ENCODE data around the gene LIPC. TPM values are rescaled to one million over a fixed set of nuclear protein-coding genes. Genes with fewer than 3 reads are reported as not detected.

Gene LIPC
- total RNA-seq, 1 donor from 2014 or later, result not detected

DNA sequence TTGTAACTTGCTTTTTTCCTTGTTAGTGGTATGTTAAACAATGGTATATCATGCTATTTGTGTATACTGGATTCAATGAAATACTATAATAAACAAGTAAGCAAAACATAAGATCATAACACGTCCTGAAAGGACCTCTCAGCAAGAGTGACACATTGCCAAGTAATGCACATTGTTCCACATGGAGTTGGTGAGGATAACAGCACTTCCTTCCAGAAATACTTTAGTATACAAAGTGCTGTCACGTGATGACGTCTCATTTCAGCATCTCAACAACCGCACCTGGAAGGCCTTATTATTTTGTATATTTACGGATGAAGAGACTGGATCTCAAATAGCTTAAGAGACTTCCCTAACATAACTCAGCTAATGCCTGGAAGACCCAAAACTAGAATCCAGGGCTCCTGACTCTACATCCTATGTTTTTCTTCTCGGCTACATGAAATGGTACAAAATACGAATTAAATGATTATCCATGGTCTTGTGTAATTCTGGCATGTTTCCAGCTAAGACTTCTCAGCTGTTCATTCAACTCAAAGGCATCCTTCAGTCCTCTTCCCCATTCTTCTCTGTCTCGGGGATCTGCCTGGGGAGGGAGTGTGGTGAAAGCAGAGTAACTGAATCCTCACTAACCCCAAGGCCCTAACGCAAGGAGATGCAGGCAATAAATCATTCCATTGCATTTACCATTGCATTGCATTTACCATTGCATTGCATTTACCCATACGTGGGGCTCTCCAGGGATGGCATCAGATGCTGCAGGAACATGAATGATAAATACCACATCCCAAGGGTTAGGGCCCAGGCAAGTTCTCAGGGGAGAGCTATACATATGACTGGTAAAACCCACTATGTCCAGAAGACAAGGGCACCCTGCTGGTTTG lies 79.2 kb downstream of the LIPC start:
- Histone ChIP-seq H3K9me3 (no peaks in the 10 kb centered on the region), H3K36me3 (no peaks in the 10 kb centered on the region), H3K27ac (no peak overlapping the region), H3K4me3 (no peak overlapping the region), H3K4me1 (peaks cover 12% of the 10 kb centered on the region), H3K27me3 (no peaks in the 10 kb centered on the region)
- intact Hi-C loops (cut with DNase I), result no loop called here
- TF ChIP-seq POLR2A (IDR thresholded peaks at IDR 0.05) (no peak), POLR2AphosphoS5 (IDR thresholded peaks at IDR 0.05; ENCODE audit: insufficient read depth in 1 of 2, low read depth in 1 of 2) (no peak), CTCF (IDR thresholded peaks at IDR 0.05) (no peak)
- no peak for DNase-seq (ENCODE audit: extremely low spot score in 2 of 2)

GRCh38 chr15:58511599-58511987 lies 79.8 kb downstream of the LIPC start:
- Histone ChIP-seq H3K9me3 (no peaks in the 10 kb centered on the region), H3K36me3 (no peaks in the 10 kb centered on the region), H3K4me3 (no peak overlapping the region), H3K27ac (no peak overlapping the region), H3K27me3 (no peaks in the 10 kb centered on the region), H3K4me1 (peaks cover 5% of the 10 kb centered on the region)
- no peak for TF ChIP-seq CTCF (IDR thresholded peaks at IDR 0.05)
- TF ChIP-seq POLR2AphosphoS5 (IDR thresholded peaks at IDR 0.05; ENCODE audit: insufficient read depth in 1 of 2, low read depth in 1 of 2), result no peak
- TF ChIP-seq POLR2A (IDR thresholded peaks at IDR 0.05), result no peak
- intact Hi-C loops (cut with DNase I), result no loop called here
- no peak for DNase-seq (ENCODE audit: extremely low spot score in 2 of 2)

DNA sequence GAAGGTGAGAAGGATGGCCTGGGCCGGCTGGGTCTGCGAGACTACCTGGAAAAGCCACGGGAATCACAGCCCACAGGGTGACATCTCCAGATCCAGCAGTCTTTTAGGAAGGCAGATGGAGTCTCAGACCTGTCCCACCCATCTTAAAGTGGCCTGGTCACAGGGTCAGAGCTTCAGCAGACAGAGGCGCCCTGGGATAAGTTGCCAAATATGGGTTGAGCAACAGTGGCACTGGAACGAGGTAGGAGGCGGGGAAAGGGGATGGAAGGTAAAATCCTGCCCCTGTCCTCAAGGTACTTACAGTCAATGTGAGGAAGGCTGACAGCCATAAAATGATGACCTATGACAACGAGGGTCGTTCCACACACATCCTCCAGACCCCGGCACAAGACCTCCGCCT lies 80.7 kb downstream of the LIPC start:
- Histone ChIP-seq H3K9me3 (no peaks in the 10 kb centered on the region), H3K4me3 (no peak overlapping the region), H3K27ac (no peak overlapping the region), H3K27me3 (no peaks in the 10 kb centered on the region), H3K4me1 (no peaks in the 10 kb centered on the region), H3K36me3 (no peaks in the 10 kb centered on the region)
- intact Hi-C loops (cut with DNase I), result no loop called here
- no peak for TF ChIP-seq CTCF (IDR thresholded peaks at IDR 0.05)
- no peak for TF ChIP-seq POLR2A (IDR thresholded peaks at IDR 0.05)
- no peak for TF ChIP-seq POLR2AphosphoS5 (IDR thresholded peaks at IDR 0.05; ENCODE audit: insufficient read depth in 1 of 2, low read depth in 1 of 2)
- no peak for DNase-seq (ENCODE audit: extremely low spot score in 2 of 2)

DNA sequence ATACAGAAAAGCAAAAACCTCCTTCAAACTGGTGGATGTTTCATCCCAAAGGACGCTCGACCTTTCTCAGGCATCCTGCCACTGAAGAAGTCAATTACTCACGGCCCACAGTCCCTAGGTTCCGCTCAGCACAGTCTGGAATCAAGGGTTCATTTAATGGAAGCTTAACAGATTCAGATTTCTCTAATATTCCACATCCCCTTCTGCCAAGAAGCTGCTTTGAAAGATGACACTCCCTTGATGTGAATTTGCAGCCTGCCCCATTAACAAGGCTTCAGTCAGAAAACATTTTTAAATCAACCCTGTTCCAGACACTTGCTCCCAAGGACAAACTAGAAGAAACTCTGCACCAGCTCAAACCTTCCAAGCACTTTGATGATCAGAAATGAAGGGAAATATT lies 81.2 kb downstream of the LIPC start:
- H3K27ac ChIP-seq, result no peak overlapping the region
- no peaks in the 10 kb centered on the region for H3K4me1 ChIP-seq
- no peak for TF ChIP-seq POLR2AphosphoS5 (IDR thresholded peaks at IDR 0.05; ENCODE audit: insufficient read depth in 1 of 2, low read depth in 1 of 2)
- no peaks in the 10 kb centered on the region for H3K36me3 ChIP-seq
- no peak for DNase-seq (ENCODE audit: extremely low spot score in 2 of 2)
- no peaks in the 10 kb centered on the region for H3K27me3 ChIP-seq
- H3K4me3 ChIP-seq, result no peak overlapping the region
- no peaks in the 10 kb centered on the region for H3K9me3 ChIP-seq
- intact Hi-C loops (cut with DNase I), result no loop called here

DNA sequence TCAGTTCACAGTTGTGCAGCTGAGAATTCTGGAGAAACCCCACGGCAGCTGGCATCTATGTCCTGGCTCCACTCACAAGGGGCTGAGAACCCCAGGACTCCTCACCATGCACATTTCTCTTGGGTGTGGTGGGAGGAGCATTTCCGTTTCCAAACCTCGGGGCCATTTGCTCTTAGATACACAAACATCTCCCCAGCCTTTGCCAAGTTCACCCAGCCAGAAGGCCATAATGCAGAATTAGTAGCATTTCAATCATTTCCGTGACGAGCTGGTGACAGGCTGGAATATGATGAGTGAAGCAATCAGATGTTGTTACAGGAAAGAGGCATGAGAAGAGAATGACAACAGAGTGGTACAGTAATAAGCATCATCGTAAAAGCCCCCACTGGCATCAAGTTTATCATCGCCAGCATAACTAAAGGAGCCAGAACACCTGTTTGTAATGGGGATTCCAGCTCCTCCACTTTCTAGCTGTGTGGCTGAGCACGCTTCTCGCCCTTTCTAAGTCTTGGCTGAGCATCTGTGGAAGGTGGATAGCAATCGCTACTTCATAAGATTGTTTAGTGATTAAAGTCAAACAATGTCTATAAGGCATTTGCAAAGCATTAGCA lies 82.0 kb downstream of the LIPC start:
- H3K9me3 ChIP-seq, result no peaks in the 10 kb centered on the region

More for the DNA sequence above, 82.0 kb downstream of the LIPC start:
- TF ChIP-seq POLR2AphosphoS5 (IDR thresholded peaks at IDR 0.05; ENCODE audit: insufficient read depth in 1 of 2, low read depth in 1 of 2), result no peak
- no peak for TF ChIP-seq POLR2A (IDR thresholded peaks at IDR 0.05)
- TF ChIP-seq CTCF (IDR thresholded peaks at IDR 0.05), result no peak
- no peak overlapping the region for H3K27ac ChIP-seq
- no peaks in the 10 kb centered on the region for H3K36me3 ChIP-seq
- intact Hi-C loops (cut with DNase I), result no loop called here
- no peaks in the 10 kb centered on the region for H3K27me3 ChIP-seq
- H3K4me1 ChIP-seq, result no peaks in the 10 kb centered on the region
- H3K4me3 ChIP-seq, result no peak overlapping the region
- DNase-seq (ENCODE audit: extremely low spot score in 2 of 2), result no peak
